CD4-positive, alpha-beta memory T cell (primary cell): ENCODE data around the gene ZFR. TPM values are rescaled to one million over a fixed set of nuclear protein-coding genes. Genes with fewer than 3 reads are reported as not detected.

Source experiments
- CTCF ChIA-PET: fragments of 350-600 bp; sonication (Branson Sonifier 250); formaldehyde crosslinking; loops from one replicate; lab custom pipeline; 2021; ENCODE audit warnings: inconsistent platforms; ENCODE audit not compliant: partially characterized antibody; lab: Charles Lee
- POLR2A ChIA-PET: fragments of 350-600 bp; sonication (Branson Sonifier 250); formaldehyde crosslinking; loops from one replicate; lab custom pipeline; 2021; ENCODE audit not compliant: partially characterized antibody; lab: Charles Lee
- DNase-seq, 5 donors: peaks; one replicate each; pipeline versions ENCODE4 v3.0.0 to v3.0.0-alpha.2; 2020 to 2022; ENCODE audit warnings: mixed read lengths in 1 of 5
- H3K27ac ChIP-seq: one replicate; pipeline ENCODE4 v1.7.0; 2013; ENCODE audit warnings: low read depth, low read length
- H3K27me3 ChIP-seq: 2 replicates; pipeline ENCODE4 v1.7.0; 2013; ENCODE audit warnings: mild to moderate bottlenecking, low read length, moderate library complexity; ENCODE audit not compliant: insufficient read depth
- H3K36me3 ChIP-seq: 2 replicates; pipeline ENCODE4 v1.7.0; 2013; ENCODE audit warnings: mild to moderate bottlenecking, low read length, moderate library complexity; ENCODE audit not compliant: insufficient read depth
- H3K4me1 ChIP-seq: 2 replicates; pipeline ENCODE4 v1.7.0; 2013; ENCODE audit warnings: mild to moderate bottlenecking, low read length, moderate library complexity; ENCODE audit not compliant: insufficient read depth
- H3K4me3 ChIP-seq, 2 donors: one replicate each; pipeline ENCODE4 v1.7.0; 2013; ENCODE audit warnings: low read length in 2 of 2, mild to moderate bottlenecking in 1 of 2
- H3K9me3 ChIP-seq, 2 donors: one replicate each; pipeline ENCODE4 v1.7.0; 2013; ENCODE audit warnings: low read length in 2 of 2, control low read depth in 1 of 2; ENCODE audit not compliant: control insufficient read depth in 1 of 2
- H3K27ac Mint-ChIP-seq, 7 donors: one replicate each; pipeline ENCODE4 v1.8.0; 2020 to 2021; ENCODE audit warnings: mixed read lengths in 7 of 7, mild to moderate bottlenecking in 6 of 7, inconsistent platforms in 3 of 7, moderate library complexity in 3 of 7
- H3K27me3 Mint-ChIP-seq, 2 donors: one replicate each; pipeline ENCODE4 v1.8.0; 2020 to 2021; ENCODE audit warnings: mixed read lengths in 2 of 2
- H3K36me3 Mint-ChIP-seq, 2 donors: one replicate each; pipeline ENCODE4 v1.8.0; 2020 to 2021; ENCODE audit warnings: mixed read lengths in 2 of 2, inconsistent platforms in 1 of 2, mild to moderate bottlenecking in 1 of 2
- H3K4me1 Mint-ChIP-seq, 4 donors: one replicate each; pipeline ENCODE4 v1.8.0; 2020 to 2021; ENCODE audit warnings: mixed read lengths in 4 of 4, mild to moderate bottlenecking in 1 of 4
- H3K4me3 Mint-ChIP-seq, 8 donors: one replicate each; pipeline ENCODE4 v1.8.0; 2020 to 2021; ENCODE audit warnings: mixed read lengths in 8 of 8, mild to moderate bottlenecking in 7 of 8, moderate library complexity in 6 of 8, inconsistent platforms in 3 of 8
- H3K9me3 Mint-ChIP-seq, 8 donors: one replicate each; pipeline ENCODE4 v1.8.0; 2020 to 2021; ENCODE audit warnings: mixed read lengths in 8 of 8, mild to moderate bottlenecking in 5 of 8, inconsistent platforms in 3 of 8, moderate library complexity in 1 of 8
- intact Hi-C: fragments of 100-400 bp; cut with micrococcal nuclease; formaldehyde crosslinking; loops from one replicate; pipeline ENCODE4 v1.15.1; 2023
- polyA plus RNA-seq, 2 donors: library from polyadenylated mRNA; unstranded; fragments of 300-500 nt; fragmentation: Illumina TruSeq; gene quantifications; one replicate each; pipeline ENCODE4 v1.2.3, GENCODE V29; 2021
- total RNA-seq, 2 experiments: library from RNA; stranded (reverse); gene quantifications; one replicate each; pipeline ENCODE4 v1.2.3, GENCODE V29; 2021

Gene ZFR
- total and polyA plus RNA-seq, 4 experiments from 2014 or later: 60.1 to 102 (median 72.3) TPM

DNA sequence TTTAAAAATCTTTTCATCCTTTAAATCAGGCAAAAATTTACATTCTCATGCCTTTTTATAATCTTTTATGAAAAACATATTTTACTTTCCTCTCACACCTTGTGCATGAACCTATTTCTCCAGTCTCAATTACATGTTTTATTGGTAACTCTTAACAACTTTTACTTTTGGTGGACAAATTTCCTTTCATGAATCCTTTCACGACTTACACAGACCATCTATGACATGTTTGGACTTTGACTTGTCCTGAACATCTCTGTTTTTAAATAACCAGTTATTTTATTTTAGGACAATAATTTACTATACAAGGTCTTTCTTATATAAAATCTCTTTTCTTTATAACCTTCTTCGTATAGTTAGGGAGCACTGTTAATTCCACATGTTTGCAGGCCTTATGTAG is 105.3 kb downstream of the ZFR start:
- ChIA-PET POLR2A (interaction anchor here (1.1 kb wide), 1 partner anchor 27 kb away, joined by 4 read pairs; the partner anchor contains the start of gene MTMR12), CTCF (interaction anchor here (0.9 to 3.2 kb wide), 3 partner anchors 10 to 109 kb away, joined by 3 to 19 read pairs (median 3); no protein-coding TSS in a partner anchor)
- Mint-ChIP-seq H3K9me3 (peaks cover 2 to 38% (median 25%) of the 10 kb centered on the region in 8 donors), H3K27me3 (no peaks in the 10 kb centered on the region), H3K36me3 (peaks cover 3 to 10% of the 10 kb centered on the region in 2 donors), H3K27ac (no peak overlapping the region), H3K4me3 (no peak overlapping the region), H3K4me1 (no peaks in the 10 kb centered on the region)
- intact Hi-C loops: no loop called here
- no peaks in the 10 kb centered on the region for H3K27me3 ChIP-seq
- no peaks in the 10 kb centered on the region for H3K9me3 ChIP-seq
- H3K36me3 ChIP-seq: no peaks in the 10 kb centered on the region
- no peak for DNase-seq
- H3K4me3 ChIP-seq: no peak overlapping the region
- H3K4me1 ChIP-seq: no peaks in the 10 kb centered on the region
- no peak overlapping the region for H3K27ac ChIP-seq

DNA sequence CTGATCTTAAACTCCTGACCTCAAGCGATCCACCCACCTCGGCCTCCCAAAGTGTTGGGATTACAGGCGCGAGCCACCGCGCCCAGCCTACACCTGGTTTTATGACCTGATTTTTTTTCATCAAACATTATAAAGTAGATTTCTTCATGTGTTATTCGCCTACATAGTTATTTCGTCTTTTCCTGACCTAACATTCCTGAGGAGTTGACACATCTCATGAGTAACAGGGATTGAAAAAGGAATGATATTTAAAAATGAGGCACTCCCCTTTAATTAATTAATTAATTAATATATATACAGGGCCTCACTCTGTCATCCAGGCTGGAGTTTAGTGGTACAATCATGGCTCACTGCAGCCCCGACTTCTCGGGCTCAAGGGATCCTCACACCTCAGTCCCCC is 111.6 kb downstream of the ZFR start:
- CTCF ChIA-PET: interaction anchor here (6.6 kb wide), 1 partner anchor 101 kb away, joined by 250 read pairs; no protein-coding TSS in a partner anchor
- no peaks in the 10 kb centered on the region for H3K27me3 ChIP-seq
- peaks cover 0 to 1% (median under 1%) of the 10 kb centered on the region in 8 donors for H3K9me3 Mint-ChIP-seq
- no peaks in the 10 kb centered on the region for H3K4me1 ChIP-seq
- H3K27ac Mint-ChIP-seq: no peak overlapping the region
- H3K4me3 ChIP-seq: no peak overlapping the region
- H3K4me1 Mint-ChIP-seq: peaks cover 0 to 4% (median 2%) of the 10 kb centered on the region in 4 donors
- DNase-seq: no peak
- peaks cover 0 to 3% of the 10 kb centered on the region in 2 donors for H3K27me3 Mint-ChIP-seq
- no peak overlapping the region for H3K4me3 Mint-ChIP-seq
- no peaks in the 10 kb centered on the region for H3K9me3 ChIP-seq
- H3K36me3 ChIP-seq: no peaks in the 10 kb centered on the region
- no peak overlapping the region for H3K27ac ChIP-seq
- intact Hi-C loops: no loop called here
- POLR2A ChIA-PET: no interaction called here
- peaks cover under 1% of the 10 kb centered on the region in 2 donors for H3K36me3 Mint-ChIP-seq

DNA sequence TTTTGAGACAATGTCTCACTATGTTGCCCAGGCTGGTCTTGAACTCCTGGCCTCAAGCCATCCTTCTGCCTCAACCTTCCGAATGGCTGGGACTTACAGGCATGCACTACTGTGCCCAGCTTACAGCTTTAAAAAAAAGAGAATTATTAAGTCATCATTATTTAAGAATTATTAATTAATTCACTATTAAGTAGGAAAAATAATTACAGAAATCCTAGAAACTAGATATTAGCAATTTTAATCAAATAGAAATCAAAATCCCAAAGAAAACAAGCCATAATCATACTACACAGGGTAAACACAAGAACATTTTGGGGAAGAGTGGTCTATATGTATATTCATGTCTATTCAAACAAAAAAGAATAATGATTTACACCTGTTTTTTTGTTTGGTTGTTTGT is 112.2 kb downstream of the ZFR start:
- Histone ChIP-seq H3K4me3 (no peak overlapping the region), H3K36me3 (no peaks in the 10 kb centered on the region), H3K27me3 (no peaks in the 10 kb centered on the region), H3K9me3 (no peaks in the 10 kb centered on the region), H3K4me1 (no peaks in the 10 kb centered on the region), H3K27ac (no peak overlapping the region)
- Mint-ChIP-seq H3K9me3 (no peaks in the 10 kb centered on the region), H3K27me3 (peaks cover 0 to 3% of the 10 kb centered on the region in 2 donors), H3K36me3 (no peaks in the 10 kb centered on the region), H3K4me1 (peaks cover 0 to 4% (median 2%) of the 10 kb centered on the region in 4 donors), H3K27ac (no peak overlapping the region), H3K4me3 (no peak overlapping the region)
- intact Hi-C loops: no loop called here
- ChIA-PET CTCF (interaction anchor here (6.6 kb wide), 1 partner anchor 100 kb away, joined by 250 read pairs; no protein-coding TSS in a partner anchor), POLR2A (no interaction called here)
- no peak for DNase-seq

DNA sequence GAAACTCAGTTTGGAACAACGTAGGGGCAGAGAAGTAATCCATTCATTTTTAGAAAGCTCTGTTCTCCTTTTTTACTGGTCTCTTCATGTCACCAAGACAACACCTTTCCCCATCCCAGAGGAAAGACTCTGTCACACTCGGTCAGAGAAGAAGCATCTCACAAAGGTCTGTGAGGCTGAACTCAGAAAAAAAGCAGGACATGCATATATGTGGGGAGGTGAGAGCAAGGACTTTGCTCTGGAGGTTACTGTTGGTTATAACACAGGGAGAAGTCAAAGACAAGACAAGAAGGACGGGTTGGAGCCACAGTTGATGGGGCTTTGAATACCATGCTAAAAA is 112.6 kb downstream of the ZFR start:
- Histone ChIP-seq H3K27ac (no peak overlapping the region), H3K27me3 (no peaks in the 10 kb centered on the region), H3K9me3 (no peaks in the 10 kb centered on the region), H3K4me3 (no peak overlapping the region), H3K36me3 (no peaks in the 10 kb centered on the region), H3K4me1 (no peaks in the 10 kb centered on the region)
- no peak for DNase-seq
- ChIA-PET POLR2A (no interaction called here), CTCF (interaction anchor here (0.8 to 6.6 kb wide), 3 partner anchors 13 to 259 kb away, joined by 3 to 250 read pairs (median 3); no protein-coding TSS in a partner anchor)
- Mint-ChIP-seq H3K36me3 (no peaks in the 10 kb centered on the region), H3K4me1 (peaks cover 0 to 4% (median 2%) of the 10 kb centered on the region in 4 donors), H3K9me3 (no peaks in the 10 kb centered on the region), H3K27me3 (peaks cover 0 to 3% of the 10 kb centered on the region in 2 donors), H3K27ac (no peak overlapping the region), H3K4me3 (no peak overlapping the region)
- intact Hi-C loops: no loop called here

DNA sequence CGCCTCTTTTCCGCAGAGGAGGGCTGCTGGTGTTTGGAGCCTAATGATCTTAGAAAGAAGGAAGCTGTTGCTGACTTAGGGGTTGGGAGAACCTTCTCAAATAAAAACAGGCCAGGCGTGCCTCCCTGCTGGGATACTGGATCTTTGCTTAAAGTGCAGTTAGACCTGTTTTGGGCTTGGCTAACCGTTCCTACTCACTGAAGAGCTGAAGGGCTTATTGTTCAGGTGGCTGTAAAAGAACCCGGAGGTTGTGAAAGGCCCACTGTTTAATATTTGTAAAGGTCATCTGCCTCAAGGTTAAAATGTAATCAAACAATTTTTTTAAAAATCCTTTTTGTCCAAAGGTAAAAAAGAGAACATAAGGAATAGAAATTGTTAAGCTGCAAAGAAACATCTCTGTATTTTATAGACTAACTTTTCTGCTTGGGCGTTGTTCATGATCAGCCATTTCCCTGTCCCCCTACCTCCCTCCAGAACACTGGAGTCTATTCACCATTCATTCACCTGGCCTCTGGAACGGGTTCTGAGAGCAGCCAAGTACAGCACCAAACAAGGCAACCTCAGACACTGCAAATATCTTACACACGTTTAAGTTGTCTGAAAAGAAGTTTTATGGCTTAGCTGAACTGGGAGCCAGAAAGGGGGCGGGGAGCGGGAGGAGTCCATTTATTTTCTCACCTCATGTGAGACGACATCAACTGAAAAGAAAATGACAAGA is 113.2 kb downstream of the ZFR start:
- Mint-ChIP-seq H3K4me3 (no peak overlapping the region), H3K27ac (no peak overlapping the region), H3K4me1 (peaks cover 0 to 4% (median 2%) of the 10 kb centered on the region in 4 donors), H3K27me3 (peaks cover 0 to 3% of the 10 kb centered on the region in 2 donors), H3K36me3 (no peaks in the 10 kb centered on the region), H3K9me3 (no peaks in the 10 kb centered on the region)
- CTCF ChIA-PET: interaction anchor here (0.8 to 6.6 kb wide), 7 partner anchors 12 to 259 kb away, joined by 3 to 250 read pairs (median 11); partner anchors contain the start of gene GOLPH3
- no peak for DNase-seq
- no peaks in the 10 kb centered on the region for H3K4me1 ChIP-seq
- no peaks in the 10 kb centered on the region for H3K9me3 ChIP-seq
- POLR2A ChIA-PET: no interaction called here
- H3K4me3 ChIP-seq: no peak overlapping the region
- no peaks in the 10 kb centered on the region for H3K36me3 ChIP-seq
- H3K27me3 ChIP-seq: no peaks in the 10 kb centered on the region
- intact Hi-C loops: no loop called here
- H3K27ac ChIP-seq: no peak overlapping the region

DNA sequence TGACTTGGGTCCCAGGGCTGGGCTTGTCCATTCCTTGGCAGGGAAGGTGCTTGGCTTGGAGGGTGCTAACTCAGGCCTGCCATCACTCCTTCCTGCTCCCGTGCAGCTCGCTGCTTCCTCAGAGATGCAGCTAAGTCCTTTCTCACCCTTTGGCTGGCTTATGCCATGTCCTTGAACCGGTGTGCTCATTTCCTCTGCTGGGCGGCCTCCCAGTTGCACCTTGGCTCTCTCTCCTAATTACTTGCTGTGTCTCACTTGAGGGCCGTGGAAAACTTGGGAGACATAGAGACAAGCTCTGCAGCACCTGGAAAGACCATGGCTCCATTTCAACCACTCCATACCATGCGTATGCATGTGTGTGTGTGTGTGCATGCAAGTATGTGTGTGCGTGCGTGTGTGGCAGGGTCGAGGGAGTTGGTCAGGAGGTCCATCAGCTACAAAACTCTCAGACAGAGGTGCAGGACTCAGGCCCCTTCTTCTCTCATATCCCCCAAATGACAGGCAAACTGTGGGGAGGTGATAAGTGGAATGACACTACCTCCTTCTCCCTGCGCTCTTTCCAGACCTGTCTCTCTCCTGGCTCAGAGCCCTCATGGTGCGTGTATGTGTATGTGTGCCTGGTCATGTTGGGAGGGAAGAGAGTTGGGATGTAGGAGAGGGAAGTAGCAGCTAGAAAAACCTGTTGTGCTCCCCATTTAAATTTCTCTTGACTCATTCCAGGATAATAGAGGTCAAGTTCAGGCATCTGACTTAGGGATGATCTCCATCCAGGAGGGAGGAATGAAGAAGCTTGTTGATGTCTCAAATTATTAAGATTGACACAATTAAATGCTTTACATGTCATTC is 114.2 kb downstream of the ZFR start:
- POLR2A ChIA-PET: interaction anchor here (0.7 to 0.8 kb wide), 2 partner anchors 37 to 98 kb away, joined by 3 to 4 read pairs; no protein-coding TSS in a partner anchor
- peaks cover 0 to 4% (median 2%) of the 10 kb centered on the region in 4 donors for H3K4me1 Mint-ChIP-seq
- H3K4me3 Mint-ChIP-seq: no peak overlapping the region
- peak overlapping the region in 2 of 7 donors; percentile 5 to 44 for H3K27ac Mint-ChIP-seq
- no peak overlapping the region for H3K27ac ChIP-seq
- H3K9me3 Mint-ChIP-seq: no peaks in the 10 kb centered on the region
- H3K36me3 Mint-ChIP-seq: no peaks in the 10 kb centered on the region
- H3K27me3 Mint-ChIP-seq: peaks cover 0 to 3% of the 10 kb centered on the region in 2 donors
- no peaks in the 10 kb centered on the region for H3K27me3 ChIP-seq
- CTCF ChIA-PET: interaction anchor here (0.6 to 6.6 kb wide), 31 partner anchors 9 to 238 kb away, joined by 3 to 250 read pairs (median 5); partner anchors contain the start of gene GOLPH3
- no peaks in the 10 kb centered on the region for H3K9me3 ChIP-seq
- intact Hi-C loops: no loop called here
- no peaks in the 10 kb centered on the region for H3K4me1 ChIP-seq
- H3K36me3 ChIP-seq: no peaks in the 10 kb centered on the region
- DNase-seq: no peak
- H3K4me3 ChIP-seq: no peak overlapping the region
